Measurements from ENCODE around the gene EIF3F. TPM values are rescaled to one million over a fixed set of nuclear protein-coding genes. Genes with fewer than 3 reads are reported as not detected.

The EIF3F gene
- total and polyA plus RNA-seq, 8 donors, result 106 to 201 (median 175) TPM

DNA sequence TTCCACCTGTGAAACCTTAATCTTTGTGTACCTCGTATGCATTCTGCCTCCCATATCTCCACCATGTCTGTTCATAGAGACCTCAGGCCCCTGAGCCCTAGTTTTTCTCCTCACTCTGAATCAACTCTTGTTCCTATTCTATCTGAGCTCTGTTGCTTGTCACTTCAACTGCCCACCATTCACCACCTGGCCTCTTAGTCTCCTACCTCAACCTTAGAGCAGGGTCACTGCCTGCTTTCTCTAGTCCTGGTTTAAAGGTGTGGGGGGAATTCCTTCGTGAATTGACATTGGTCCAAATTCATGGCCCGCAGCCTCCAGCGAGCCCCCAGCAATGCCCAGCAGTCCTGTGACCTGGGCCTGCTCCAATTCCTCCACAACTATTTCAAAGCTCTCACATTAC lies 54.4 kb downstream of the EIF3F start:
- no peak overlapping the region for H3K27ac ChIP-seq
- H3K36me3 ChIP-seq, result no peaks in the 10 kb centered on the region
- peak in 1 of 6 donors; percentile 10 for DNase-seq
- no peaks in the 10 kb centered on the region for H3K9me3 ChIP-seq
- H3K27me3 ChIP-seq, result no peaks in the 10 kb centered on the region
- no peaks in the 10 kb centered on the region for H3K4me1 ChIP-seq
- 80 to 87% methylated on average over 4 of the region's 4 CpGs for WGBS, 2 donors
- H3K4me3 ChIP-seq, result no peak overlapping the region
- no peak for FAIRE-seq
- intact Hi-C loops (cut with DNase I), result no loop called here
- ATAC-seq, result no peak
- TF ChIP-seq, protein P1, sequence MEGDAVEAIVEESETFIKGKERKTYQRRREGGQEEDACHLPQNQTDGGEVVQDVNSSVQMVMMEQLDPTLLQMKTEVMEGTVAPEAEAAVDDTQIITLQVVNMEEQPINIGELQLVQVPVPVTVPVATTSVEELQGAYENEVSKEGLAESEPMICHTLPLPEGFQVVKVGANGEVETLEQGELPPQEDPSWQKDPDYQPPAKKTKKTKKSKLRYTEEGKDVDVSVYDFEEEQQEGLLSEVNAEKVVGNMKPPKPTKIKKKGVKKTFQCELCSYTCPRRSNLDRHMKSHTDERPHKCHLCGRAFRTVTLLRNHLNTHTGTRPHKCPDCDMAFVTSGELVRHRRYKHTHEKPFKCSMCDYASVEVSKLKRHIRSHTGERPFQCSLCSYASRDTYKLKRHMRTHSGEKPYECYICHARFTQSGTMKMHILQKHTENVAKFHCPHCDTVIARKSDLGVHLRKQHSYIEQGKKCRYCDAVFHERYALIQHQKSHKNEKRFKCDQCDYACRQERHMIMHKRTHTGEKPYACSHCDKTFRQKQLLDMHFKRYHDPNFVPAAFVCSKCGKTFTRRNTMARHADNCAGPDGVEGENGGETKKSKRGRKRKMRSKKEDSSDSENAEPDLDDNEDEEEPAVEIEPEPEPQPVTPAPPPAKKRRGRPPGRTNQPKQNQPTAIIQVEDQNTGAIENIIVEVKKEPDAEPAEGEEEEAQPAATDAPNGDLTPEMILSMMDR (IDR thresholded peaks at IDR 0.05), result no peak

DNA sequence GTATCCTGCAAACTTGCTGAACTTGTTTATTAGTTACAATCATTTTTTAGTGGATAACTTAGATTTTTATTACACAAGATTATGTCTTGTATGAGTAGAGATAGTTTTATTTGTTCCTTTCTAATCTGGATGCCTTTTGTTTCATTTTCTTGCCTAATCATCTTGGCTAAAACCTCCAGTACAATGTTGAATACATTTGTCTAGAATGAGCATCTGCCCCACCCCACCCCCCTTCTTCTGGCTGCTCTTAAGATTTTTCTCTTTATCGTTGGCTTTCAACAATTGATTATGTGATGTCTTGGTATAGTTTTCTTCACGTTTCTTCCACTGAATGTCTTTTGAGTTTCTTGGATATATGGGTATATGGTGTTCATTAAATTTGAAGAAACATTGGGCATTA lies 56.6 kb downstream of the EIF3F start:
- H3K9me3 ChIP-seq, result no peaks in the 10 kb centered on the region
- TF ChIP-seq, protein P1 (IDR thresholded peaks at IDR 0.05), result no peak
- ATAC-seq (no peak), FAIRE-seq (no peak), DNase-seq (no peak)
- H3K4me3 ChIP-seq, result no peak overlapping the region
- no peak overlapping the region for H3K27ac ChIP-seq
- no peaks in the 10 kb centered on the region for H3K4me1 ChIP-seq
- H3K36me3 ChIP-seq, result no peaks in the 10 kb centered on the region
- intact Hi-C loops (cut with DNase I), result no loop called here
- no peaks in the 10 kb centered on the region for H3K27me3 ChIP-seq
- WGBS, 2 donors, result 33 to 61% methylated on average over 2 of the region's 2 CpGs

DNA sequence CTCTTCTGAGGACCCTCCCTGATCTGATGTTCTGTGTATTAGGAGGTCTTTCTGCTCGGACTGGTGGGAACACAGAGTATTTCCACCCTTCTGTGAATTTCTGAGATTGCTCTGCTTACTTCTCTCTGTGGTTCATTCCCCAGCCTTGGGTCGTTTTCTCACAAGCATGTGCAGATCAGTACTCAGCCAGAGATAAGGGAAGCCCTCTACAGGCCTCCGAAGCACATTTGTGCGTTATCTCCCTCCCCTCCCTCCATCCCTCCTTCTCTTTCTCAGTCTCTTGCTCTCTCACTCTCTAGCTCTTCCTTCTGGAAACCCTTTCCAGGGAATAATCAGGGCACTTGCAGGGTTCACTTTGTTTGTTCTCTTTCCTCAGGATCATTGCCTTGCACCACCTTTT lies 58.7 kb downstream of the EIF3F start:
- H3K36me3 ChIP-seq, result no peaks in the 10 kb centered on the region
- TF ChIP-seq, protein P1 (IDR thresholded peaks at IDR 0.05), result no peak
- H3K4me3 ChIP-seq, result no peak overlapping the region
- intact Hi-C loops (cut with DNase I), result no loop called here
- no peak for ATAC-seq
- FAIRE-seq, result no peak
- WGBS, 2 donors, result 45 to 53% methylated on average over 4 of the region's 4 CpGs
- H3K27me3 ChIP-seq, result no peaks in the 10 kb centered on the region
- no peak for DNase-seq
- no peaks in the 10 kb centered on the region for H3K9me3 ChIP-seq
- H3K27ac ChIP-seq, result no peak overlapping the region
- no peaks in the 10 kb centered on the region for H3K4me1 ChIP-seq

DNA sequence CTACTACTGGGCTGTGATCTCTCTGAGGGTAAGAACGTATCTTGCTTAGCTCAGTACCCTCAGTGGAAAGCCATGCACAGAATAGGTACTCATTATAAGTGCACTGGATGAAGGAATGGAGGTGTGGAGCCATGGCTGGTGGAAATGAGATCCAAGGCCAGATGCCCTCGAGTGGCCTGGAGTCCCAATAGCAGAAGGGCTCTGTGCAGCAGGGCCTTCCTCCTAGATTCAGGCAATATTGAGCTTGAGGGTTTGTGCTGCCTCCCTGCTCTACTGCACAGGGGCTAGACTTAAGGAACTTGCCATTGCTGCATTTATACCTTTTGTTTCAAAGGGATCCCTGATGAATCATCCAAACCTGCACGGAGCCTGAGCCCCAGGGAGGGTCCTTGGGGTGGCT lies 60.2 kb downstream of the EIF3F start:
- no peak for FAIRE-seq
- 50 to 57% methylated on average over 3 of the region's 3 CpGs for WGBS, 2 donors

DNA sequence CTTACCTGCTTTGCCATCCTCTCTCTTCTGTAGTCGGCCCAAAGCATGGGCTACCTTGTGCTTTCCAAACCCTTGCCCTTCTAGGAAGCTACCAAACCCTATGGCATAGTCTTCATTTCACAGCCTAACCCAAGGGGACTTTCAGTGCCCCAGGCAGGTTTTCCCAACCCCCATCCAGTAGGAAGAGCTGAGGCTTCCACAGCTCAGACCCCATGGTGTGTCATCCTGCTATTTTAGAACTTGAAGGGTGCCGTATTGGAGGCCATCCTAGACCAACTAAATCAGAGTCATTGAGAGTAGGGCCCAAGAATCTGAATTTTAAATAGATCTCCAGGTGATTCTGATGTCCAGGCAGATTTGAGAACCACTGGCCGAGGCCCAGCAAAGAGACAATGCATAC lies 61.9 kb downstream of the EIF3F start:
- H3K4me1 ChIP-seq, result no peaks in the 10 kb centered on the region
- ATAC-seq (no peak), FAIRE-seq (no peak), DNase-seq (no peak)
- intact Hi-C loops (cut with DNase I), result no loop called here
- H3K4me3 ChIP-seq, result no peak overlapping the region
- WGBS, 2 donors, result 74 to 89% methylated on average over 3 of the region's 3 CpGs
- no peaks in the 10 kb centered on the region for H3K27me3 ChIP-seq
- no peaks in the 10 kb centered on the region for H3K9me3 ChIP-seq
- H3K27ac ChIP-seq, result no peak overlapping the region
- no peaks in the 10 kb centered on the region for H3K36me3 ChIP-seq
- TF ChIP-seq, protein P1 (IDR thresholded peaks at IDR 0.05), result no peak

More for the DNA sequence above, 60.2 kb downstream of the EIF3F start:
- DNase-seq (no peak), ATAC-seq (no peak)
- Histone ChIP-seq H3K9me3 (no peaks in the 10 kb centered on the region), H3K4me3 (no peak overlapping the region), H3K36me3 (no peaks in the 10 kb centered on the region), H3K27ac (no peak overlapping the region), H3K27me3 (no peaks in the 10 kb centered on the region), H3K4me1 (no peaks in the 10 kb centered on the region)
- TF ChIP-seq, protein P1 (IDR thresholded peaks at IDR 0.05), result no peak
- intact Hi-C loops (cut with DNase I), result no loop called here

Other genes with a start within 250 kb of the EIF3F start
- gene OR5P2, start 190.4 kb upstream of the EIF3F start, total RNA-seq, result not detected
- gene OR5P2, start 190.4 kb upstream of the EIF3F start, polyA plus RNA-seq, result not detected
- gene OR5P3, start 156.5 kb upstream of the EIF3F start, total RNA-seq, result under 1 TPM in 1 of 6 donors, not detected in 5; 0.16 TPM
- gene OR5P3, start 156.5 kb upstream of the EIF3F start, polyA plus RNA-seq, result not detected
- not detected for gene OR10A6, start 56.1 kb upstream of the EIF3F start, total RNA-seq
- not detected for gene OR10A6, start 56.1 kb upstream of the EIF3F start, polyA plus RNA-seq
- not detected for gene OR10A3, start 45.6 kb upstream of the EIF3F start, total RNA-seq
- gene OR10A3, start 45.6 kb upstream of the EIF3F start, polyA plus RNA-seq, result not detected
- gene NLRP10, start 21.9 kb upstream of the EIF3F start, total RNA-seq, result not detected
- under 1 TPM in 1 of 2 donors, not detected in 1; 0.05 TPM for gene NLRP10, start 21.9 kb upstream of the EIF3F start, polyA plus RNA-seq
- gene TUB, start 93.9 kb downstream of the EIF3F start, total RNA-seq, result 1 to 10 TPM in 5 of 6 donors, under 1 TPM in 1; 0.83 to 2.2 (median 1.6) TPM
- gene TUB, start 93.9 kb downstream of the EIF3F start, polyA plus RNA-seq, result 1 to 10 TPM in 1 of 2 donors, under 1 TPM in 1; 0.68 to 1.3 TPM
- gene RIC3, start 181.7 kb downstream of the EIF3F start, total RNA-seq, result 10 to 100 TPM; 11.3 to 20.5 (median 15.6) TPM
- 10 to 100 TPM; 22.4 to 49.9 TPM for gene RIC3, start 181.7 kb downstream of the EIF3F start, polyA plus RNA-seq